Neuronal stem cell (in vitro differentiated cells): Measurements from ENCODE around the gene SLC22A15.
"Not testable (repeated sequence)": the region's sequence is repeated elsewhere in the genome, so short reads cannot be mapped to it uniquely, and the experiment has no call there.

Experiments used
- DNase-seq: peaks from one replicate; pipeline ENCODE4 v3.0.0-alpha.2; 2013; ENCODE audit warnings: low spot score
- H2AFZ ChIP-seq: one replicate; pipeline ENCODE4 v1.6.1; 2013; ENCODE audit warnings: mild to moderate bottlenecking, low read length, inconsistent platforms
- H2AK5ac ChIP-seq: 2 replicates; pipeline ENCODE4 v1.6.1; 2013; ENCODE audit warnings: low read depth, mild to moderate bottlenecking, inconsistent platforms, low read length, moderate library complexity, mixed read lengths
- H2BK120ac ChIP-seq: 2 replicates; pipeline ENCODE4 v1.6.1; 2013; ENCODE audit warnings: low read depth, mild to moderate bottlenecking, inconsistent platforms, low read length, moderate library complexity, mixed read lengths
- H2BK12ac ChIP-seq: one replicate; pipeline ENCODE4 v1.6.1; 2013; ENCODE audit warnings: low read length, inconsistent platforms
- H2BK15ac ChIP-seq: 2 replicates; pipeline ENCODE4 v1.6.1; 2013; ENCODE audit warnings: mild to moderate bottlenecking, low read length, inconsistent platforms, mixed read lengths
- H2BK5ac ChIP-seq: one replicate; pipeline ENCODE4 v1.6.1; 2013; ENCODE audit warnings: inconsistent platforms, mild to moderate bottlenecking, low read length, moderate library complexity
- H3K14ac ChIP-seq: one replicate; pipeline ENCODE4 v1.6.1; 2013; ENCODE audit warnings: low read length, inconsistent platforms
- H3K18ac ChIP-seq: 2 replicates; pipeline ENCODE4 v1.6.1; 2013; ENCODE audit warnings: low read length, inconsistent platforms
- H3K23ac ChIP-seq: 2 replicates; pipeline ENCODE4 v1.6.1; 2013; ENCODE audit warnings: low read depth, mild to moderate bottlenecking, mixed read lengths, low read length, inconsistent platforms; ENCODE audit not compliant: poor library complexity
- H3K27ac ChIP-seq: replicated peaks from 3 replicates; pipeline ENCODE4 v1.5.1; 2013; ENCODE audit warnings: low read length, inconsistent platforms
- H3K27me3 ChIP-seq, 3 experiments: 2 replicates each; pipeline ENCODE4 v1.6.1; 2013; ENCODE audit warnings: low read length in 3 of 3, mild to moderate bottlenecking in 2 of 3, inconsistent platforms in 1 of 3, low read depth in 1 of 3, mixed read lengths in 1 of 3, moderate library complexity in 1 of 3; ENCODE audit not compliant: control insufficient read depth in 3 of 3, insufficient read depth in 3 of 3
- H3K36me3 ChIP-seq, 2 donors: replicated peaks in 1 of 2; 2 replicates each; pipeline ENCODE4 v1.6.1; 2013; ENCODE audit warnings: low read length in 2 of 2; ENCODE audit not compliant: control insufficient read depth in 2 of 2, insufficient read depth in 2 of 2
- H3K4ac ChIP-seq: 2 replicates; pipeline ENCODE4 v1.6.1; 2013; ENCODE audit warnings: inconsistent platforms, mild to moderate bottlenecking, low read length, moderate library complexity
- H3K4me1 ChIP-seq, 2 donors: 1 replicate in 1 of 2; 2 replicates in 1 of 2; pipeline ENCODE4 v1.6.1; 2013; ENCODE audit warnings: low read length in 2 of 2, low read depth in 1 of 2; ENCODE audit not compliant: control insufficient read depth in 2 of 2, insufficient read depth in 1 of 2
- H3K4me2 ChIP-seq: one replicate; pipeline ENCODE4 v1.6.1; 2013; ENCODE audit warnings: mild to moderate bottlenecking, low read length, inconsistent platforms; ENCODE audit not compliant: insufficient read depth, poor library complexity, severe bottlenecking
- H3K4me3 ChIP-seq, 2 donors: 2 replicates each; pipeline ENCODE4 v1.5.1; 2013; ENCODE audit warnings: low read length in 2 of 2, mild to moderate bottlenecking in 2 of 2, inconsistent platforms in 1 of 2, moderate library complexity in 1 of 2
- H3K79me1 ChIP-seq: one replicate; pipeline ENCODE4 v1.6.1; 2013; ENCODE audit warnings: low read depth, mild to moderate bottlenecking, inconsistent platforms, low read length, moderate library complexity
- H3K9ac ChIP-seq: one replicate; pipeline ENCODE4 v1.6.1; 2013; ENCODE audit warnings: mild to moderate bottlenecking, low read depth, low read length, inconsistent platforms; ENCODE audit not compliant: poor library complexity
- H3K9me3 ChIP-seq, 2 donors: replicated peaks in 1 of 2; 2 replicates each; pipeline versions ENCODE3 to v1.6.1; 2013; ENCODE audit warnings: low read length in 2 of 2, mild to moderate bottlenecking in 2 of 2, inconsistent platforms in 1 of 2, low read depth in 1 of 2, mixed read lengths in 1 of 2, moderate library complexity in 1 of 2; ENCODE audit not compliant: control insufficient read depth in 2 of 2, insufficient read depth in 1 of 2
- H4K8ac ChIP-seq: one replicate; pipeline ENCODE4 v1.6.1; 2013; ENCODE audit warnings: low read depth, mild to moderate bottlenecking, inconsistent platforms, low read length, moderate library complexity
- H4K91ac ChIP-seq: one replicate; pipeline ENCODE4 v1.6.1; 2013; ENCODE audit warnings: low read length, low read depth, mild to moderate bottlenecking, inconsistent platforms; ENCODE audit not compliant: poor library complexity
- WGBS, 2 donors: extraction: QIAGEN DNeasy Blood & Tissue Kit; methylation state at CpG; one replicate each; pipeline ENCODE4 v1.1.7; 2013; ENCODE audit warnings: missing lambda C conversion rate in 2 of 2, mixed read lengths in 1 of 2; ENCODE audit not compliant: insufficient read length in 2 of 2, insufficient replicate concordance in 1 of 2; ENCODE audit errors: extremely low coverage in 2 of 2; 5-methylcytosine and 5-hydroxymethylcytosine counted together

SLC22A15 gene

GRCh38 chr1:115997921-115998320, 21.6 kb downstream of the SLC22A15 start:
- DNase-seq, H4K91ac ChIP-seq, H3K4me1 ChIP-seq, H3K4ac ChIP-seq, H3K36me3 ChIP-seq, H4K8ac ChIP-seq, H3K27ac ChIP-seq, H3K14ac ChIP-seq, H3K79me1 ChIP-seq, H2AFZ ChIP-seq, H2BK120ac ChIP-seq, H2BK5ac ChIP-seq, H3K27me3 ChIP-seq, H3K9me3 ChIP-seq, H2BK12ac ChIP-seq, H3K4me3 ChIP-seq, H3K18ac ChIP-seq, H2BK15ac ChIP-seq, H3K9ac ChIP-seq, H2AK5ac ChIP-seq, H3K4me2 ChIP-seq, H3K23ac ChIP-seq: not testable (repeated sequence)
- no CpG with 5 or more reads among the region's 1 CpG for WGBS, 2 donors

GRCh38 chr1:116001739-116002487, 25.6 kb downstream of the SLC22A15 start:
- no peaks in the 10 kb centered on the region for H3K36me3 ChIP-seq
- no CpG with 5 or more reads among the region's 3 CpGs for WGBS, 2 donors
- no peak overlapping the region for H2BK120ac ChIP-seq
- no peaks in the 10 kb centered on the region for H3K79me1 ChIP-seq
- no peak overlapping the region for H3K9ac ChIP-seq
- H3K9me3 ChIP-seq = peaks cover 0 to 2% of the 10 kb centered on the region in 2 donors
- DNase-seq = no peak
- no peak overlapping the region for H3K18ac ChIP-seq
- no peak overlapping the region for H2AK5ac ChIP-seq
- H3K4me1 ChIP-seq = no peaks in the 10 kb centered on the region
- H2AFZ ChIP-seq = no peak overlapping the region
- no peak overlapping the region for H4K91ac ChIP-seq
- no peak overlapping the region for H2BK5ac ChIP-seq
- no peak overlapping the region for H3K27ac ChIP-seq
- no peak overlapping the region for H3K23ac ChIP-seq
- H3K4ac ChIP-seq = no peak overlapping the region
- H2BK12ac ChIP-seq = no peak overlapping the region
- H3K14ac ChIP-seq = no peak overlapping the region
- H2BK15ac ChIP-seq = no peak overlapping the region
- H3K4me3 ChIP-seq = no peak overlapping the region
- H3K27me3 ChIP-seq = no peaks in the 10 kb centered on the region
- no peak overlapping the region for H4K8ac ChIP-seq
- H3K4me2 ChIP-seq = no peak overlapping the region

GRCh38 chr1:116002781-116003420, 26.6 kb downstream of the SLC22A15 start:
- no CpG with 5 or more reads among the region's 1 CpG for WGBS, 2 donors
- no peak overlapping the region for H3K14ac ChIP-seq
- no peak overlapping the region for H2AK5ac ChIP-seq
- no peak overlapping the region for H2BK15ac ChIP-seq
- H3K18ac ChIP-seq = no peak overlapping the region
- no peak overlapping the region for H3K9ac ChIP-seq
- H2BK120ac ChIP-seq = no peak overlapping the region
- no peaks in the 10 kb centered on the region for H3K4me1 ChIP-seq
- no peak overlapping the region for H2AFZ ChIP-seq
- H3K4ac ChIP-seq = no peak overlapping the region
- H3K36me3 ChIP-seq = no peaks in the 10 kb centered on the region
- no peak overlapping the region for H3K23ac ChIP-seq
- no peak overlapping the region for H4K8ac ChIP-seq
- no peak overlapping the region for H4K91ac ChIP-seq
- H2BK12ac ChIP-seq = no peak overlapping the region
- no peak for DNase-seq
- no peak overlapping the region for H3K4me3 ChIP-seq
- H3K27ac ChIP-seq = no peak overlapping the region
- H3K9me3 ChIP-seq = peaks cover 0 to 2% of the 10 kb centered on the region in 2 donors
- no peaks in the 10 kb centered on the region for H3K79me1 ChIP-seq
- no peaks in the 10 kb centered on the region for H3K27me3 ChIP-seq
- no peak overlapping the region for H2BK5ac ChIP-seq
- no peak overlapping the region for H3K4me2 ChIP-seq

GRCh38 chr1:116003823-116004222, 27.5 kb downstream of the SLC22A15 start:
- Histone ChIP-seq H3K14ac (no peak overlapping the region), H2BK5ac (no peak overlapping the region), H3K4me3 (no peak overlapping the region), H3K27me3 (no peaks in the 10 kb centered on the region), H2BK120ac (no peak overlapping the region), H2AK5ac (no peak overlapping the region), H3K36me3 (no peaks in the 10 kb centered on the region), H3K23ac (no peak overlapping the region), H3K4me2 (no peak overlapping the region), H3K4me1 (no peaks in the 10 kb centered on the region), H3K9me3 (peaks cover 0 to 2% of the 10 kb centered on the region in 2 donors), H3K18ac (no peak overlapping the region), H3K27ac (no peak overlapping the region), H4K8ac (no peak overlapping the region), H2AFZ (no peak overlapping the region), H3K4ac (no peak overlapping the region), H3K79me1 (no peaks in the 10 kb centered on the region), H2BK15ac (no peak overlapping the region), H2BK12ac (no peak overlapping the region), H3K9ac (no peak overlapping the region), H4K91ac (no peak overlapping the region)
- DNase-seq = no peak
- WGBS, 2 donors = no CpG with 5 or more reads among the region's 1 CpG
